ENCODE data around the gene MFSD12. TPM values are rescaled to one million over a fixed set of nuclear protein-coding genes. Genes with fewer than 3 reads are reported as not detected.

MFSD12 gene
- polyA plus RNA-seq, 1 donor from 2014 or later = 38.5 TPM

- H3K4me3 ChIP-seq (ENCODE audit: low read length) = no peak overlapping the region
- H2AFZ ChIP-seq (ENCODE audit: low read depth, low read length) = no peak overlapping the region
- no peak for TF ChIP-seq REST (IDR thresholded peaks at IDR 0.05; ENCODE audit: borderline replicate concordance)
- no peak for TF ChIP-seq EP300 (conservative IDR thresholded peaks at IDR 0.05; ENCODE audit: poor library complexity, severe bottlenecking)
- no peak for TF ChIP-seq SMC3 (conservative IDR thresholded peaks at IDR 0.05; ENCODE audit: poor library complexity)
- TF ChIP-seq TAF1 (IDR thresholded peaks at IDR 0.05; ENCODE audit: low read depth) = no peak
- no peak for TF ChIP-seq MXI1 (conservative IDR thresholded peaks at IDR 0.05; ENCODE audit: poor library complexity, severe bottlenecking)
- TF ChIP-seq RAD21 (conservative IDR thresholded peaks at IDR 0.05) = no peak
- TF ChIP-seq CTCF (IDR thresholded peaks at IDR 0.05; ENCODE audit: poor library complexity, severe bottlenecking) = no peak
- no peak for TF ChIP-seq POLR2AphosphoS5 (IDR thresholded peaks at IDR 0.05)
- TF ChIP-seq EZH2 (IDR thresholded peaks at IDR 0.05; ENCODE audit: borderline replicate concordance, insufficient read depth, low read length, poor library complexity, severe bottlenecking) = no peak
- H3K27me3 ChIP-seq (ENCODE audit: insufficient read depth, low read depth, low read length) = no peaks in the 10 kb centered on the region
- H3K9me2 ChIP-seq (ENCODE audit: insufficient read depth, low read length) = no peaks in the 10 kb centered on the region
- no peak overlapping the region for H3K27ac ChIP-seq (ENCODE audit: low read length)
- H3F3A ChIP-seq (ENCODE audit: insufficient read depth, low read length, poor library complexity, severe bottlenecking) = no peaks in the 10 kb centered on the region
- H3K9me3 ChIP-seq (ENCODE audit: low read length) = no peaks in the 10 kb centered on the region
- no peak overlapping the region for H3K9ac ChIP-seq (ENCODE audit: low read length)
- H3K79me2 ChIP-seq (replicated peaks; ENCODE audit: insufficient read depth, low read length) = no peaks in the 10 kb centered on the region
- no peaks in the 10 kb centered on the region for H4K20me1 ChIP-seq (ENCODE audit: insufficient read depth)
- H3K4me2 ChIP-seq (ENCODE audit: low read length) = no peak overlapping the region
- no peaks in the 10 kb centered on the region for H3K36me3 ChIP-seq (ENCODE audit: insufficient read depth, low read length)
Measured at GRCh38 chr19:3545669-3546034, 11.7 kb downstream of the MFSD12 start.

GRCh38 chr19:3544742-3545668, 12.4 kb downstream of the MFSD12 start:
- no peaks in the 10 kb centered on the region for H3F3A ChIP-seq (ENCODE audit: insufficient read depth, low read length, poor library complexity, severe bottlenecking)
- H4K20me1 ChIP-seq (ENCODE audit: insufficient read depth) = no peaks in the 10 kb centered on the region
- H3K9me3 ChIP-seq (ENCODE audit: low read length) = no peaks in the 10 kb centered on the region
- H3K4me2 ChIP-seq (ENCODE audit: low read length) = no peak overlapping the region
- H3K27me3 ChIP-seq (ENCODE audit: insufficient read depth, low read depth, low read length) = no peaks in the 10 kb centered on the region
- H3K27ac ChIP-seq (ENCODE audit: low read length) = no peak overlapping the region
- H3K36me3 ChIP-seq (ENCODE audit: insufficient read depth, low read length) = no peaks in the 10 kb centered on the region
- H3K9me2 ChIP-seq (ENCODE audit: insufficient read depth, low read length) = no peaks in the 10 kb centered on the region
- TF ChIP-seq EZH2 (IDR thresholded peaks at IDR 0.05; ENCODE audit: borderline replicate concordance, insufficient read depth, low read length, poor library complexity, severe bottlenecking) (no peak), EP300 (conservative IDR thresholded peaks at IDR 0.05; ENCODE audit: poor library complexity, severe bottlenecking) (no peak), POLR2AphosphoS5 (IDR thresholded peaks at IDR 0.05) (no peak), CTCF (IDR thresholded peaks at IDR 0.05; ENCODE audit: poor library complexity, severe bottlenecking) (peak; percentile 74), MXI1 (conservative IDR thresholded peaks at IDR 0.05; ENCODE audit: poor library complexity, severe bottlenecking) (no peak), RAD21 (conservative IDR thresholded peaks at IDR 0.05) (peak; percentile 45), TAF1 (IDR thresholded peaks at IDR 0.05; ENCODE audit: low read depth) (no peak), SMC3 (conservative IDR thresholded peaks at IDR 0.05; ENCODE audit: poor library complexity) (peak; percentile 68), REST (IDR thresholded peaks at IDR 0.05; ENCODE audit: borderline replicate concordance) (no peak)
- H2AFZ ChIP-seq (ENCODE audit: low read depth, low read length) = no peak overlapping the region
- H3K79me2 ChIP-seq (replicated peaks; ENCODE audit: insufficient read depth, low read length) = no peaks in the 10 kb centered on the region
- H3K9ac ChIP-seq (ENCODE audit: low read length) = no peak overlapping the region
- H3K4me3 ChIP-seq (ENCODE audit: low read length) = no peak overlapping the region
